Cardiac muscle cell (in vitro differentiated cells and primary cell): ENCODE results near the gene IL1RL2. TPM values are rescaled to one million over a fixed set of nuclear protein-coding genes. Genes with fewer than 3 reads are reported as not detected.
A peak's percentile ranks its signal among the peaks of the same experiment; 100 is the strongest.

Experiments used
- DNase-seq, 2 donors: peaks; one replicate each; pipeline versions ENCODE4 v3.0.0 to v3.0.0-alpha.2; 2010 to 2017; ENCODE audit warnings: low read depth in 1 of 2, low spot score in 1 of 2
- H3K27ac ChIP-seq: fragments of 200-600 bp; sonication (generic); 2 replicates; pipeline ENCODE4 v1.5.1; 2016
- H3K27me3 ChIP-seq: fragments of 200-600 bp; sonication (generic); 2 replicates; pipeline ENCODE4 v1.6.0; 2016; ENCODE audit warnings: control low read depth
- H3K36me3 ChIP-seq: fragments of 200-600 bp; sonication (generic); 2 replicates; pipeline ENCODE4 v1.5.1; 2016; ENCODE audit warnings: control low read depth
- H3K4me1 ChIP-seq: fragments of 200-600 bp; sonication (generic); 2 replicates; pipeline ENCODE4 v1.8.1; 2017; ENCODE audit warnings: low read depth, mild to moderate bottlenecking, mixed run types
- H3K4me3 ChIP-seq: fragments of 200-600 bp; sonication (generic); 2 replicates; pipeline ENCODE4 v1.5.1; 2016; ENCODE audit warnings: mild to moderate bottlenecking
- H3K9me3 ChIP-seq: fragments of 200-600 bp; sonication (generic); 2 replicates; pipeline ENCODE4 v1.5.1; 2017; ENCODE audit warnings: low read depth, mild to moderate bottlenecking, control low read depth
- polyA plus RNA-seq: library from polyadenylated mRNA; unstranded; fragments of >200 nt; fragmentation: Nextera tagmentation; extraction: Ambion mirVana; gene quantifications from 2 replicates; pipeline ENCODE4 v1.2.1, GENCODE V29; 2016
- total RNA-seq: library from RNA; depleted of rRNA; stranded (reverse); fragments of >200 nt; gene quantifications from 2 replicates; pipeline ENCODE4 v1.2.3, GENCODE V29; 2016
- TF ChIP-seq, protein P1 (sequence below): IDR thresholded peaks from 2 replicates; pipeline ENCODE4 v1.5.1; 2012; ENCODE audit warnings: low read depth, mild to moderate bottlenecking, low read length

The IL1RL2 gene
- total and polyA plus RNA-seq, 2 experiments from 2014 or later = not detected

GRCh38 chr2:102282678-102283091, 95.9 kb downstream of the IL1RL2 start:
- Histone ChIP-seq H3K27ac (no peak overlapping the region), H3K4me3 (no peak overlapping the region), H3K27me3 (no peaks in the 10 kb centered on the region), H3K36me3 (no peaks in the 10 kb centered on the region), H3K4me1 (peaks cover 3% of the 10 kb centered on the region), H3K9me3 (no peaks in the 10 kb centered on the region)
- TF ChIP-seq, protein P1, sequence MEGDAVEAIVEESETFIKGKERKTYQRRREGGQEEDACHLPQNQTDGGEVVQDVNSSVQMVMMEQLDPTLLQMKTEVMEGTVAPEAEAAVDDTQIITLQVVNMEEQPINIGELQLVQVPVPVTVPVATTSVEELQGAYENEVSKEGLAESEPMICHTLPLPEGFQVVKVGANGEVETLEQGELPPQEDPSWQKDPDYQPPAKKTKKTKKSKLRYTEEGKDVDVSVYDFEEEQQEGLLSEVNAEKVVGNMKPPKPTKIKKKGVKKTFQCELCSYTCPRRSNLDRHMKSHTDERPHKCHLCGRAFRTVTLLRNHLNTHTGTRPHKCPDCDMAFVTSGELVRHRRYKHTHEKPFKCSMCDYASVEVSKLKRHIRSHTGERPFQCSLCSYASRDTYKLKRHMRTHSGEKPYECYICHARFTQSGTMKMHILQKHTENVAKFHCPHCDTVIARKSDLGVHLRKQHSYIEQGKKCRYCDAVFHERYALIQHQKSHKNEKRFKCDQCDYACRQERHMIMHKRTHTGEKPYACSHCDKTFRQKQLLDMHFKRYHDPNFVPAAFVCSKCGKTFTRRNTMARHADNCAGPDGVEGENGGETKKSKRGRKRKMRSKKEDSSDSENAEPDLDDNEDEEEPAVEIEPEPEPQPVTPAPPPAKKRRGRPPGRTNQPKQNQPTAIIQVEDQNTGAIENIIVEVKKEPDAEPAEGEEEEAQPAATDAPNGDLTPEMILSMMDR = no peak
- peak in 1 of 2 donors; percentile 31 for DNase-seq

GRCh38 chr2:102283996-102284395, 97.2 kb downstream of the IL1RL2 start:
- no peaks in the 10 kb centered on the region for H3K9me3 ChIP-seq
- H3K27me3 ChIP-seq = no peaks in the 10 kb centered on the region
- H3K4me1 ChIP-seq = peaks cover 3% of the 10 kb centered on the region
- H3K36me3 ChIP-seq = no peaks in the 10 kb centered on the region
- TF ChIP-seq, protein P1 = no peak
- H3K27ac ChIP-seq = no peak overlapping the region
- peak in 1 of 2 donors; percentile 21 for DNase-seq
- no peak overlapping the region for H3K4me3 ChIP-seq

DNA sequence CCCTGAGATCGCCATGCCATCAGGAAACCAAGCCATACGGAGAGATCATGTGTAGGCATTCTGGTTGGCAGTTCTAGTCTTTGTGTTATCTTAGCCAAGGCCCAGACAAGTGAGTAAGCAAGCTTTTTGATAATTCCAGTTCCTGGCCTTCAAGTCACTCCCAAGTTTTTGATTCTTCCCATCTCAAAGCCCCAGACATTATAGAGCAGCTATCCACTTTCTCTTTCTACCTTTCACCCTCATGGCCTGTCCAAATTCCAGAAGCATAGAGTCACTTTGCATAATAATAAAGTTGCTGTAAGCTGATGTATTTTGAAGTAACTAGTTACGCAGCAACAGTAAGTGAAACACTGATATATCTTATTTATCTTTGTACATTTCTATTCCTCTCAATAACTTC, 97.8 kb downstream of the IL1RL2 start:
- TF ChIP-seq, protein P1 = no peak
- Histone ChIP-seq H3K9me3 (no peaks in the 10 kb centered on the region), H3K27ac (no peak overlapping the region), H3K36me3 (no peaks in the 10 kb centered on the region), H3K4me3 (no peak overlapping the region), H3K4me1 (no peaks in the 10 kb centered on the region), H3K27me3 (no peaks in the 10 kb centered on the region)
- DNase-seq = peak in 1 of 2 donors; percentile 28

GRCh38 chr2:102285368-102285767, 98.5 kb downstream of the IL1RL2 start:
- H3K4me1 ChIP-seq = no peaks in the 10 kb centered on the region
- TF ChIP-seq, protein P1 = no peak
- no peaks in the 10 kb centered on the region for H3K9me3 ChIP-seq
- DNase-seq = no peak
- H3K4me3 ChIP-seq = no peak overlapping the region
- no peaks in the 10 kb centered on the region for H3K27me3 ChIP-seq
- H3K36me3 ChIP-seq = no peaks in the 10 kb centered on the region
- no peak overlapping the region for H3K27ac ChIP-seq

GRCh38 chr2:102286041-102286440, 99.2 kb downstream of the IL1RL2 start:
- no peaks in the 10 kb centered on the region for H3K27me3 ChIP-seq
- H3K4me1 ChIP-seq = no peaks in the 10 kb centered on the region
- peak in 1 of 2 donors; percentile 25 for DNase-seq
- H3K4me3 ChIP-seq = no peak overlapping the region
- no peaks in the 10 kb centered on the region for H3K9me3 ChIP-seq
- no peak overlapping the region for H3K27ac ChIP-seq
- TF ChIP-seq, protein P1 = no peak
- H3K36me3 ChIP-seq = no peaks in the 10 kb centered on the region

- Histone ChIP-seq H3K4me1 (no peaks in the 10 kb centered on the region), H3K4me3 (no peak overlapping the region), H3K9me3 (no peaks in the 10 kb centered on the region), H3K27ac (no peak overlapping the region), H3K36me3 (no peaks in the 10 kb centered on the region), H3K27me3 (no peaks in the 10 kb centered on the region)
- TF ChIP-seq, protein P1 = no peak
- peak in 1 of 2 donors; percentile 39 for DNase-seq
Observed at GRCh38 chr2:102289129-102289528, 102.3 kb downstream of the IL1RL2 start.
